ENCODE results near the gene CD86.

The CD86 gene

DNA sequence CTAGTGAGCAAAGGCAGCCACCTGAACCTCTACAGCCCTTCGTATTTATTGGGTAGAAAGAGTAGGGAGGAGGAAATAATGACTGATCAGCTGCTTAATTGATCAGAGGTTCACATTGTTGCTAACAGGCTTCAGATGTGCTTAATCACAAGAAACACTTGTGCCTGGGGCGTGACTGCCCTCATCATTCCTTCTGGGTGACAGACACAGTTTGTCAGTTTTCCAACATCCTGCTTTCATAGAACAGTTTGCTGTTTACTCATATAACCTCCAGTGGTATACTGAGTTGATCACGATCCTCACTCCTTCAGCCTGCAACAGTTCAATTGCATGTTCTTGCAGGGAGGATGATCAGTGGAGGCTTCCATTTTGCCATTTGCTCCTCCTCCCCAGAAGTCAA lies 114.7 kb downstream of the CD86 start:
- Histone ChIP-seq H2AFZ (peak overlapping the region; percentile 6), H3K9me3 (ENCODE audit: control insufficient read depth, low read length) (peaks cover 3% of the 10 kb centered on the region), H3K36me3 (ENCODE audit: control insufficient read depth, insufficient read depth, low read length) (no peaks in the 10 kb centered on the region), H3K9ac (no peak overlapping the region), H3K4me2 (ENCODE audit: low read length) (no peak overlapping the region), H3K4me3 (ENCODE audit: low read depth, low read length) (no peak overlapping the region), H3K79me2 (no peaks in the 10 kb centered on the region), H3K27ac (peak overlapping the region; percentile 66), H3K4me1 (peaks cover 7% of the 10 kb centered on the region), H3K27me3 (ENCODE audit: control insufficient read depth, insufficient read depth, low read length) (no peaks in the 10 kb centered on the region)
- TF ChIP-seq CTCF (IDR thresholded peaks at IDR 0.05): no peak

All from parathyroid adenoma (tissue), 2 donors.